Right atrium auricular region (tissue), 2 donors: ENCODE data around the gene C19orf47. TPM values are rescaled to one million over a fixed set of nuclear protein-coding genes. Genes with fewer than 3 reads are reported as not detected.

Experiments
- DNase-seq: peaks from one replicate; pipeline ENCODE4 v3.0.0-alpha.2; 2019; ENCODE audit warnings: low spot score
- H3K27ac ChIP-seq, 2 donors: fragments of 200-600 bp; sonication (generic); 1 replicate in 1 of 2; 2 replicates in 1 of 2; pipeline ENCODE4 v1.5.1; 2016 to 2019
- H3K27me3 ChIP-seq, 2 donors: fragments of 200-600 bp; sonication (generic); one replicate each; pipeline versions ENCODE4 v1.5.1 to v1.6.0; 2017 to 2019
- H3K36me3 ChIP-seq: fragments of 200-600 bp; sonication (generic); one replicate; pipeline ENCODE4 v1.5.1; 2016
- H3K4me1 ChIP-seq, 2 donors: fragments of 200-600 bp; sonication (generic); one replicate each; pipeline versions ENCODE4 v1.5.1 to v1.6.0; 2017 to 2019
- H3K4me3 ChIP-seq, 2 donors: fragments of 200-600 bp; sonication (generic); 1 replicate in 1 of 2; 2 replicates in 1 of 2; pipeline ENCODE4 v1.5.1; 2017 to 2019; ENCODE audit warnings: mild to moderate bottlenecking in 1 of 2, moderate library complexity in 1 of 2
- H3K9me3 ChIP-seq, 2 donors: fragments of 200-600 bp; sonication (generic); one replicate each; pipeline ENCODE4 v1.5.1; 2019
- total RNA-seq, 2 donors: library from RNA; depleted of rRNA; stranded (reverse); fragments of >200 nt; gene quantifications; one replicate each; pipeline ENCODE4 v1.1.0, GENCODE V29; 2016
- TF ChIP-seq, protein P1 (sequence below), 2 donors: fragments of 200-600 bp; sonication (generic); IDR thresholded peaks; one replicate each; pipeline ENCODE4 v1.5.1; 2019; ENCODE audit warnings: antibody characterized with exemption in 2 of 2

Gene C19orf47
- total RNA-seq, 2 donors from 2014 or later = 58.2 to 88.2 TPM

DNA sequence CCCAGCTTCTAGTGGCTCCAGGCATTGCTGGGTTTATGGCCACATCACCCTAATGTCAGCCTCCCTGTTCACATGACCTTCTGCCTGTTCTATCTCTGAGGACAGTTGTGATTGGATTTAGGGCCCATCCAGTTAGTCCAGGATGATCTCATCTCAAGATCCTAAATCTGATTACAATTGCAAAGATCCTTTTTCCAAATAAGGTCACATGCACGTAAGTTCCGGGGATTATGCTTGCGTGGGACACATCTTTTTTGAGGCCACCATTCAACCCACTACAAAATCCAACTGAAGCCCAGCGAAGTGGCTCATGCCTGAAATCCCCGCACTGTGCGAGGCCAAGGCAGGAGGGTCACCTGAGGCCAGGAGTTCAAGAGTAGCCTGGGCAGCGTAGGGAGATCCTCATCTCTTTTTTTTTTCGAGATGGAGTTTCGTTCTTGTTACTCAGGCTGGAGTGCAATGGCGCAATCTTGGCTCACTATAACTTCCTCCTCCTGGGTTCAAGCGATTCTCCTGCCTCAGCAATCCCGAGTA lies 12.6 kb upstream of the C19orf47 start:
- TF ChIP-seq, protein P1, sequence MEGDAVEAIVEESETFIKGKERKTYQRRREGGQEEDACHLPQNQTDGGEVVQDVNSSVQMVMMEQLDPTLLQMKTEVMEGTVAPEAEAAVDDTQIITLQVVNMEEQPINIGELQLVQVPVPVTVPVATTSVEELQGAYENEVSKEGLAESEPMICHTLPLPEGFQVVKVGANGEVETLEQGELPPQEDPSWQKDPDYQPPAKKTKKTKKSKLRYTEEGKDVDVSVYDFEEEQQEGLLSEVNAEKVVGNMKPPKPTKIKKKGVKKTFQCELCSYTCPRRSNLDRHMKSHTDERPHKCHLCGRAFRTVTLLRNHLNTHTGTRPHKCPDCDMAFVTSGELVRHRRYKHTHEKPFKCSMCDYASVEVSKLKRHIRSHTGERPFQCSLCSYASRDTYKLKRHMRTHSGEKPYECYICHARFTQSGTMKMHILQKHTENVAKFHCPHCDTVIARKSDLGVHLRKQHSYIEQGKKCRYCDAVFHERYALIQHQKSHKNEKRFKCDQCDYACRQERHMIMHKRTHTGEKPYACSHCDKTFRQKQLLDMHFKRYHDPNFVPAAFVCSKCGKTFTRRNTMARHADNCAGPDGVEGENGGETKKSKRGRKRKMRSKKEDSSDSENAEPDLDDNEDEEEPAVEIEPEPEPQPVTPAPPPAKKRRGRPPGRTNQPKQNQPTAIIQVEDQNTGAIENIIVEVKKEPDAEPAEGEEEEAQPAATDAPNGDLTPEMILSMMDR (IDR thresholded peaks at IDR 0.05) = no peak
- Histone ChIP-seq H3K27me3 (no peaks in the 10 kb centered on the region), H3K4me1 (peaks cover 0 to 4% of the 10 kb centered on the region in 2 donors), H3K9me3 (no peaks in the 10 kb centered on the region), H3K4me3 (no peak overlapping the region), H3K36me3 (no peaks in the 10 kb centered on the region), H3K27ac (peak overlapping the region in 1 of 2 donors; percentile 35)
- no peak for DNase-seq

DNA sequence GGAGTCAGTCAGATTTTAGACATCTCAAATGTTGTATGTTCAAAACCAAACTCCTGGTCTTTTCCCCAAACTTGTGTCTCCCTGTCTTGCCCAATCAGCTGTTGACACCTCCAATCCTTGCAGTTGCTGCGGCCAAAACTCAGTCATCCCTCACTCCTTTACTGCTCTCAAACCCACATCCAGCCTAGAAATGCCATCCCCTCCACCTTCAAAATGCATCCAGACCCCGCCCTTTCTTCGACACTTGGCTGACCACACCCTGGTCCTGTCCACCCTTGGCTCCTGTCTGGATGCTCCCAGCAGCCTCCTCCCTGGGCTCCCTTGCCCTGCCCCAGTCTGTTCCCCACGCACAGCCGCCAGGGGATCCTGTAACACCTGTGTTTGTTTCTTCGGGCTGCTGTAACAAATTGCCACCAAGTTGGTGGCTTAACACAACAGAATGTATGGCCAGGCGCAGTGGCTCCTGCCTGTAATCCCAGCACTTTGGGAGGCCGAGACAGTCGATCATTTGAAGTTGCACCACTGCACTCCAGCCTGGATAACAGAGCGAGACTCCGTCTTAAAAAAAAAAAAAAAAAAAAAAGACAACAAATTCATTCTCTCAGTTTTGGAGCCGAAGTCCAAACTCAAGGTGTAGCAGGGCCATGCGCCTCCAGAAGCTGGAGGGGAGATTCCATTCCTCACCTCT lies 12.0 kb upstream of the C19orf47 start:
- H3K4me3 ChIP-seq = no peak overlapping the region
- TF ChIP-seq, protein P1 (IDR thresholded peaks at IDR 0.05) = no peak
- H3K36me3 ChIP-seq = no peaks in the 10 kb centered on the region
- H3K27ac ChIP-seq = no peak overlapping the region
- no peaks in the 10 kb centered on the region for H3K4me1 ChIP-seq
- H3K27me3 ChIP-seq = no peaks in the 10 kb centered on the region
- H3K9me3 ChIP-seq = no peaks in the 10 kb centered on the region
- DNase-seq = no peak

DNA sequence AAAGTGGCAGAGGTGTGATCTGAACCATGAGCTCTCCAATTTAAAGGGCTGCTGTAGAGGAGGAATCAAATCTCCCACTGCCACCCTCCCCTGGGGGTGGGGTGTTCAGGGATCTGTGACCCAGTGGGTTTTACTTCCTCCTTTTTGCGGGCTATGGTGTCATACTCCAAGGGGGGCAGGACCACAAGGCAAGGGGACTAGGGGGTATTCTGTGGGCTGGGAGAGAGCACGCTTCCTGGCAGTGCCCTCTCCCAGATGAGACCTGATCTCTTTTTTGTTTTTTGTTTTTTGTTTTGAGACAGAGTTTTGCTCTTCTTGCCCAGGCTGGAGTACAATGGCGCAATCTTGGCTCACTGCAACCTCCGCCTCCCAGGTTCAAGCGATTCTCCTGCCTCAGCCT lies 10.6 kb upstream of the C19orf47 start:
- no peak overlapping the region for H3K27ac ChIP-seq
- TF ChIP-seq, protein P1 (IDR thresholded peaks at IDR 0.05) = no peak
- no peaks in the 10 kb centered on the region for H3K9me3 ChIP-seq
- DNase-seq = no peak
- H3K4me1 ChIP-seq = no peaks in the 10 kb centered on the region
- no peaks in the 10 kb centered on the region for H3K27me3 ChIP-seq
- no peaks in the 10 kb centered on the region for H3K36me3 ChIP-seq
- H3K4me3 ChIP-seq = no peak overlapping the region

DNA sequence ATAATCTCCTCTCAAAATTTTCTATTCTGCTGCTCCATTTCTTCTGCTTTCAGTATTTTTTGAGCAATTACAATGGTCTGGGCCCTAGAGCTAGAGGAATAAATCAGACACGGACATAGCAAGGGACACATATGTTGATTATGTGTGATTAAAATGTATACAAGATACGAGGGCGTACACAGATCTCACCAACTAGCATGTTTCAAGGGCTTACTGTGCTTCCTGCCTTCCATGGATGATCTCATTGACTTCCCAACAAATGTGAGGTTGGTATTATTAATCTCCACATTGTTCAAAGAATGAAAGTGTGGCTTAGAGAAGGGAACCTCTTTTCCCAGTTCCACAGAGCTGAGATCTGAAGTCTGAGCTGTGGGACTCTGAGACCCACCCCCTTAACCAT lies 9.4 kb upstream of the C19orf47 start:
- Histone ChIP-seq H3K9me3 (no peaks in the 10 kb centered on the region), H3K4me1 (no peaks in the 10 kb centered on the region), H3K36me3 (no peaks in the 10 kb centered on the region), H3K27ac (no peak overlapping the region), H3K27me3 (no peaks in the 10 kb centered on the region), H3K4me3 (no peak overlapping the region)
- TF ChIP-seq, protein P1 (IDR thresholded peaks at IDR 0.05) = no peak
- DNase-seq = no peak

DNA sequence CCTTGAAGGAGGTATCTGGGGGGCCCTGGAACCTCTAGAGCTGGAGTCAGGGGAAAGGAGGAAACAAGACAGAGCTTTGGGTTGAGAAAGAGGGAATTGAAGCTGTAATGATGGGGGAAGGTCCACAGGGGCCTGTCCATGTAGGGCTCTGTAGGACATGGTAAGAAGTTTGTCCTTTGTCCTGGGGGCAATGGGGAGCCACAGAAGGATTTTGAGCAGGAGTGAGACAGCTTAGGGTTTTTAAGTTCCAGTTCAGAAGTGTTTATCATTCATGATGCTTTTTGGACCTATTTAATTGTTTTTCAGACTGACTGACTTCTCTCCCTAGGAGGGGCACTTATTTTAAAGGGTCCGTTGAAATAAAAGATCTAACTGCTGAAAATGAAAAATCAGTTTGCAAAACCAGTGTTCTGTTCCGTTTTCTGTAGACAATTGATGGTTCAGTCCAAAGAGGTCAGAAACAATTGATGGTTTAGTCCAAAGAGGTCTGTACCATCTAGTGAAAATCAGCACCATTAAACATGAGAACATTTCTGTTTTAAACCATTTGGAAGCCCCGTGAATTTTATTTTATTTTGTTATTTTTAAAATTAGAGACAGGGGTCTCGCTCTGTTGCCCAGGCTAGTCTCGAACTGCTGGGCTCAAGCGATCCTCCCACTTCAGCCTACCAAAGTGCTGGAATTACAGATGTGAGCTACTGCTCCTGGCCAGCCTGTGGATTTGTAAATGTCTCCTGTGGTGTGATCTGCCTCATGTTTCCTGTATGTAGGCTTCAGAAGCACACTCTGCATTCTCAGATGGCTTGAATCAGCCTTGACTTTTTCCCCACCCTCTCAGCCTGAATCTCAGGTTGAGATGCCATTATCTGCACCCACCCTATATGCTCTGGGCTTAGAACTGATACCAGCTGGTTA lies 8.7 kb upstream of the C19orf47 start:
- H3K4me1 ChIP-seq = no peaks in the 10 kb centered on the region
- H3K27me3 ChIP-seq = no peaks in the 10 kb centered on the region
- no peaks in the 10 kb centered on the region for H3K9me3 ChIP-seq
- TF ChIP-seq, protein P1 (IDR thresholded peaks at IDR 0.05) = no peak
- no peak overlapping the region for H3K27ac ChIP-seq
- no peak overlapping the region for H3K4me3 ChIP-seq
- H3K36me3 ChIP-seq = no peaks in the 10 kb centered on the region
- no peak for DNase-seq
